Measurements from ENCODE around the gene RALB. TPM values are rescaled to one million over a fixed set of nuclear protein-coding genes. Genes with fewer than 3 reads are reported as not detected.

RALB gene
- total and polyA plus RNA-seq, 2 donors (not counting 1 experiment from before 2014, with no cell fraction given), result 58.3 to 73.9 TPM

DNA sequence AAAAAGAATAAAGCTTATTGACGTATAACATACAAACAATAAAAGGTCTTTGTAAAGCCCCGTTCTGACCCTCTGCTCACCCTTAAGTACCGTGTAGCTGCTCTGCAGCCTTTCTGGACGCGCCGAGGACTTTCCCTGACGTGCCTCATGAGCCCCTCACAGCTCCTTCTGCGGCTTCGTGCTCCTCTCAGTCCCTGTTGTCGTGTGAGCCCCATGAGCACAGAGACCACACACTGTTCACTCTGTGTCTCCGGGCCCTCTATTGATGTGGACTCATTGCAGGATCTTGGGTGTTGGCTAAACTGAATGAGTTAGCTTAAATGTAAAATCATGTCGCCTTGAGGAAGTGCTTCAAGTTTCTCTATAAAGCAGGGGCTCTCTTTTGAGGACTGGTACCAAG lies 49.6 kb downstream of the RALB start:
- Histone ChIP-seq H3K36me3 (ENCODE audit: control insufficient read depth, insufficient read depth, low read length) (peaks cover 14% of the 10 kb centered on the region), H3K4me1 (ENCODE audit: control insufficient read depth, extremely low read depth, insufficient read depth, low read length) (peaks cover 2% of the 10 kb centered on the region)

DNA sequence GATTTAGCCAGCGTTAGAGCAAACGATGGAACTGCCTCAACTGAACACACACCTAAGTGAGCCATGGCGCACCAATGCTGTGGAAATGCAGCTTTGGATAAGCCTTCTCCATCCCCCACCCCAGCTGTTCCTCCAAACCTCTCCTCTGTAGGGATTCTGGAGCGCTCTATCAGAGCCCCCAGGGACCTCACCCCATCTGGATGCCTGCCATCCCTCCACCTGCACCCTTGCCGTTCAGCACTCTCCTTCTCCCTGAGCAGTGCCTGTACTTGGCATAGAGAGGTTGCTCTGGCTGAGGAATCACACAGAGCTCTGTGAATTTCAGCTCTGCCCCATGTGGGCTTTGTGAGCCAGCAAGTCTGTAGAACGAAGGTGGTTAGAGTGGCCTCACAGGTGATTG lies 50.5 kb downstream of the RALB start:
- no peak overlapping the region for H3K27ac ChIP-seq (ENCODE audit: insufficient read depth, low read length)
- H3K27me3 ChIP-seq (ENCODE audit: control insufficient read depth, insufficient read depth, low read length), result no peaks in the 10 kb centered on the region
- no peaks in the 10 kb centered on the region for H3K4me1 ChIP-seq (ENCODE audit: control insufficient read depth, extremely low read depth, insufficient read depth, low read length)
- DNase-seq (ENCODE audit: low read depth in 2 of 2), result no peak
- H2AFZ ChIP-seq (ENCODE audit: low read length), result no peak overlapping the region
- no peaks in the 10 kb centered on the region for H3K79me2 ChIP-seq (ENCODE audit: control insufficient read depth, insufficient read depth, low read length)
- peaks cover 14% of the 10 kb centered on the region for H3K36me3 ChIP-seq (ENCODE audit: control insufficient read depth, insufficient read depth, low read length)
- H4K20me1 ChIP-seq (ENCODE audit: control insufficient read depth, extremely low read depth, insufficient read depth, low read length), result no peaks in the 10 kb centered on the region
- no peaks in the 10 kb centered on the region for H3K9me3 ChIP-seq (ENCODE audit: control insufficient read depth, insufficient read depth, low read depth, low read length)
- no peak overlapping the region for H3K4me2 ChIP-seq (ENCODE audit: extremely low read depth, insufficient read depth, low read length)
- no peak overlapping the region for H3K9ac ChIP-seq (ENCODE audit: insufficient read depth, low read length)
- TF ChIP-seq EZH2 (IDR thresholded peaks at IDR 0.05; ENCODE audit: low read length, missing control alignments), result no peak
- TF ChIP-seq, protein P1, sequence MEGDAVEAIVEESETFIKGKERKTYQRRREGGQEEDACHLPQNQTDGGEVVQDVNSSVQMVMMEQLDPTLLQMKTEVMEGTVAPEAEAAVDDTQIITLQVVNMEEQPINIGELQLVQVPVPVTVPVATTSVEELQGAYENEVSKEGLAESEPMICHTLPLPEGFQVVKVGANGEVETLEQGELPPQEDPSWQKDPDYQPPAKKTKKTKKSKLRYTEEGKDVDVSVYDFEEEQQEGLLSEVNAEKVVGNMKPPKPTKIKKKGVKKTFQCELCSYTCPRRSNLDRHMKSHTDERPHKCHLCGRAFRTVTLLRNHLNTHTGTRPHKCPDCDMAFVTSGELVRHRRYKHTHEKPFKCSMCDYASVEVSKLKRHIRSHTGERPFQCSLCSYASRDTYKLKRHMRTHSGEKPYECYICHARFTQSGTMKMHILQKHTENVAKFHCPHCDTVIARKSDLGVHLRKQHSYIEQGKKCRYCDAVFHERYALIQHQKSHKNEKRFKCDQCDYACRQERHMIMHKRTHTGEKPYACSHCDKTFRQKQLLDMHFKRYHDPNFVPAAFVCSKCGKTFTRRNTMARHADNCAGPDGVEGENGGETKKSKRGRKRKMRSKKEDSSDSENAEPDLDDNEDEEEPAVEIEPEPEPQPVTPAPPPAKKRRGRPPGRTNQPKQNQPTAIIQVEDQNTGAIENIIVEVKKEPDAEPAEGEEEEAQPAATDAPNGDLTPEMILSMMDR (conservative IDR thresholded peaks at IDR 0.05 in 1 of 2, IDR thresholded peaks at IDR 0.05 in 1 of 2; ENCODE audit: low read depth in 1 of 2, low read length in 2 of 2), result no peak
- no peak overlapping the region for H3K4me3 ChIP-seq (replicated peaks in 1 of 4; ENCODE audit: control extremely low read depth in 1 of 4, insufficient read depth in 1 of 4, low read depth in 3 of 4, low read length in 4 of 4)

More for the DNA sequence above, 49.6 kb downstream of the RALB start:
- no peak overlapping the region for H3K4me2 ChIP-seq (ENCODE audit: extremely low read depth, insufficient read depth, low read length)
- no peak overlapping the region for H3K9ac ChIP-seq (ENCODE audit: insufficient read depth, low read length)
- no peak for TF ChIP-seq EZH2 (IDR thresholded peaks at IDR 0.05; ENCODE audit: low read length, missing control alignments)
- TF ChIP-seq, protein P1 (conservative IDR thresholded peaks at IDR 0.05 in 1 of 2, IDR thresholded peaks at IDR 0.05 in 1 of 2; ENCODE audit: low read depth in 1 of 2, low read length in 2 of 2), result no peak
- no peaks in the 10 kb centered on the region for H3K79me2 ChIP-seq (ENCODE audit: control insufficient read depth, insufficient read depth, low read length)
- no peak for DNase-seq (ENCODE audit: low read depth in 2 of 2)
- H3K9me3 ChIP-seq (ENCODE audit: control insufficient read depth, insufficient read depth, low read depth, low read length), result no peaks in the 10 kb centered on the region
- H4K20me1 ChIP-seq (ENCODE audit: control insufficient read depth, extremely low read depth, insufficient read depth, low read length), result no peaks in the 10 kb centered on the region
- no peak overlapping the region for H3K27ac ChIP-seq (ENCODE audit: insufficient read depth, low read length)
- H3K27me3 ChIP-seq (ENCODE audit: control insufficient read depth, insufficient read depth, low read length), result no peaks in the 10 kb centered on the region
- H3K4me3 ChIP-seq (replicated peaks in 1 of 4; ENCODE audit: control extremely low read depth in 1 of 4, insufficient read depth in 1 of 4, low read depth in 3 of 4, low read length in 4 of 4), result no peak overlapping the region
- no peak overlapping the region for H2AFZ ChIP-seq (ENCODE audit: low read length)

DNA sequence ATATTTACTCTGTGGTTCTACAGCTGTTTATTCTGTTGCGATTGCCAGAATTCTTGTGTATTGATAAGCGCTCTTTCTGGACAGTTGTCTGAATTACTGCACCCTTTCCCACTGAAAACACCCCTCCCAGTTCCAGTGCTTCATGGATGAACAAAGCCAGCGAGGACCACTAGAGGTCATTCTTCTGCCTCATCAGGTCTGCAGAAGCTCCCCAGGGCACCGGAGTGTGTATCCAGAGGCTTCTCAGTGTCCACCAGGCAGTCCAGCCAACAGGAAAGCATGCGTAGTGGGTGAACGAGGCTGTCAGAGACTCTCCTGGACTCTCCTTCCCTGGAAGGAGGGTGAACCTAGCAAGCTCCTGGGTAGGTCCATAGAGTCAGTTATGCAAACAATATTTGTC lies 52.6 kb downstream of the RALB start:
- TF ChIP-seq EZH2 (IDR thresholded peaks at IDR 0.05; ENCODE audit: low read length, missing control alignments), result no peak
- TF ChIP-seq, protein P1 (conservative IDR thresholded peaks at IDR 0.05 in 1 of 2, IDR thresholded peaks at IDR 0.05 in 1 of 2; ENCODE audit: low read depth in 1 of 2, low read length in 2 of 2), result peak in 1 of 2 donors; percentile 38
- Histone ChIP-seq H3K27ac (ENCODE audit: insufficient read depth, low read length) (no peak overlapping the region), H3K9me3 (ENCODE audit: control insufficient read depth, insufficient read depth, low read depth, low read length) (no peaks in the 10 kb centered on the region), H3K36me3 (ENCODE audit: control insufficient read depth, insufficient read depth, low read length) (peaks cover 9% of the 10 kb centered on the region), H4K20me1 (ENCODE audit: control insufficient read depth, extremely low read depth, insufficient read depth, low read length) (no peaks in the 10 kb centered on the region), H3K4me2 (ENCODE audit: extremely low read depth, insufficient read depth, low read length) (no peak overlapping the region), H3K9ac (ENCODE audit: insufficient read depth, low read length) (no peak overlapping the region), H2AFZ (ENCODE audit: low read length) (no peak overlapping the region), H3K4me3 (replicated peaks in 1 of 4; ENCODE audit: control extremely low read depth in 1 of 4, insufficient read depth in 1 of 4, low read depth in 3 of 4, low read length in 4 of 4) (no peak overlapping the region), H3K4me1 (ENCODE audit: control insufficient read depth, extremely low read depth, insufficient read depth, low read length) (no peaks in the 10 kb centered on the region), H3K27me3 (ENCODE audit: control insufficient read depth, insufficient read depth, low read length) (no peaks in the 10 kb centered on the region), H3K79me2 (ENCODE audit: control insufficient read depth, insufficient read depth, low read length) (no peaks in the 10 kb centered on the region)
- peak in 1 of 2 donors; percentile 14 for DNase-seq (ENCODE audit: low read depth in 2 of 2)
